ENCODE data around the gene AGPAT1. TPM values are rescaled to one million over a fixed set of nuclear protein-coding genes. Genes with fewer than 3 reads are reported as not detected.

AGPAT1 gene
- total and polyA plus RNA-seq, 2 of the 13 experiments (the other 11 are each of a cell fraction or from before 2014, with no cell fraction given), result 51.3 to 139 TPM

DNA sequence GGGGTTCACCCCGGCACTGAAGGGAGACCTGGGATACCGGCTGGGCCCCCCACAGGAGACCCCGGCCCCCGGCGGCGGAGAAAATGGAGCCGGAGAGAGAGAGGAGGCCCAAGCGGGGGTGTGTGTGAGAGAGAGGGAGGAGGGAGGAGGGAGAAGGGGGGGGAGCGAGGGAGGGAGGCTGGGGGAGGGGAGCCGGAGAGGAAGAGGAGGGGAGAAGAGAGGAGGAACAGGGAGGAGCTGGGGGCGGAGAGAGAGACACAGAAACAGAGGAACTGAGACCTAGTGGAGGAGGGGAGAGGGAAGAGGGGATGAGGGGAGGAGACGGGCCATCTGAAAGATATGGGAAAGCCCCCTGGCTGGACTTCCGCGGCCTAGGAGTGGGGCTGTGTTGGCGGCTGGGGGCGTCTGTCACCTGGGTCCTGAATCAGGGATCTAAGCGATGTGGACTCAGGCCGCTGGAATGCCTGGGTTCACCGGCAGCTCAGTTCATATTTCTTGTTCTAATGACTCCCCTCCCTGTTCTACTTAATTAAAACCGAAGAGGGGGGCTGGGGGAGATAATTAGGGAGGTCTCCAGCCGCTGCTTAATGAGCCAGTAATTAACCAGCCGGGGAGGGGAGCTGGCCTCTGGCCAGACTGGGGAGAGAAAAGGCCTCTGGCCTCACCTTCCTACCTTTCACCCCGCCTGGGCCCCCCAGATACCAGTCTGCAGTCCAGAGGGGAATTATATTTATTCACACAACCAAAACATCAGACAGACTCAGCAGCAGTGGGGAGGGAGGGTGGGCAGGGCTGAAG lies 14.4 kb upstream of the AGPAT1 start, which contains the start of gene PBX2 (continued):
- TF ChIP-seq, protein P1, sequence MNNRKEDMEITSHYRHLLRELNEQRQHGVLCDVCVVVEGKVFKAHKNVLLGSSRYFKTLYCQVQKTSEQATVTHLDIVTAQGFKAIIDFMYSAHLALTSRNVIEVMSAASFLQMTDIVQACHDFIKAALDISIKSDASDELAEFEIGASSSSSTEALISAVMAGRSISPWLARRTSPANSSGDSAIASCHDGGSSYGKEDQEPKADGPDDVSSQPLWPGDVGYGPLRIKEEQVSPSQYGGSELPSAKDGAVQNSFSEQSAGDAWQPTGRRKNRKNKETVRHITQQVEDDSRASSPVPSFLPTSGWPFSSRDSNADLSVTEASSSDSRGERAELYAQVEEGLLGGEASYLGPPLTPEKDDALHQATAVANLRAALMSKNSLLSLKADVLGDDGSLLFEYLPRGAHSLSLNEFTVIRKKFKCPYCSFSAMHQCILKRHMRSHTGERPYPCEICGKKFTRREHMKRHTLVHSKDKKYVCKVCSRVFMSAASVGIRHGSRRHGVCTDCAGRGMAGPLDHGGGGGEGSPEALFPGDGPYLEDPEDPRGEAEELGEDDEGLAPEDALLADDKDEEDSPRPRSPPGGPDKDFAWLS (CRISPR knock-in tag; IDR thresholded peaks at IDR 0.05; ENCODE audit: borderline replicate concordance), result no peak
- TF ChIP-seq SRY (CRISPR knock-in tag; IDR thresholded peaks at IDR 0.05), result no peak
- TF ChIP-seq ZNF230 (CRISPR knock-in tag; IDR thresholded peaks at IDR 0.05), result peak; percentile 39; the same call in 1 of the 2 replicates
- TF ChIP-seq HOXA7 (CRISPR knock-in tag; IDR thresholded peaks at IDR 0.05), result no peak
- TF ChIP-seq, protein P2, sequence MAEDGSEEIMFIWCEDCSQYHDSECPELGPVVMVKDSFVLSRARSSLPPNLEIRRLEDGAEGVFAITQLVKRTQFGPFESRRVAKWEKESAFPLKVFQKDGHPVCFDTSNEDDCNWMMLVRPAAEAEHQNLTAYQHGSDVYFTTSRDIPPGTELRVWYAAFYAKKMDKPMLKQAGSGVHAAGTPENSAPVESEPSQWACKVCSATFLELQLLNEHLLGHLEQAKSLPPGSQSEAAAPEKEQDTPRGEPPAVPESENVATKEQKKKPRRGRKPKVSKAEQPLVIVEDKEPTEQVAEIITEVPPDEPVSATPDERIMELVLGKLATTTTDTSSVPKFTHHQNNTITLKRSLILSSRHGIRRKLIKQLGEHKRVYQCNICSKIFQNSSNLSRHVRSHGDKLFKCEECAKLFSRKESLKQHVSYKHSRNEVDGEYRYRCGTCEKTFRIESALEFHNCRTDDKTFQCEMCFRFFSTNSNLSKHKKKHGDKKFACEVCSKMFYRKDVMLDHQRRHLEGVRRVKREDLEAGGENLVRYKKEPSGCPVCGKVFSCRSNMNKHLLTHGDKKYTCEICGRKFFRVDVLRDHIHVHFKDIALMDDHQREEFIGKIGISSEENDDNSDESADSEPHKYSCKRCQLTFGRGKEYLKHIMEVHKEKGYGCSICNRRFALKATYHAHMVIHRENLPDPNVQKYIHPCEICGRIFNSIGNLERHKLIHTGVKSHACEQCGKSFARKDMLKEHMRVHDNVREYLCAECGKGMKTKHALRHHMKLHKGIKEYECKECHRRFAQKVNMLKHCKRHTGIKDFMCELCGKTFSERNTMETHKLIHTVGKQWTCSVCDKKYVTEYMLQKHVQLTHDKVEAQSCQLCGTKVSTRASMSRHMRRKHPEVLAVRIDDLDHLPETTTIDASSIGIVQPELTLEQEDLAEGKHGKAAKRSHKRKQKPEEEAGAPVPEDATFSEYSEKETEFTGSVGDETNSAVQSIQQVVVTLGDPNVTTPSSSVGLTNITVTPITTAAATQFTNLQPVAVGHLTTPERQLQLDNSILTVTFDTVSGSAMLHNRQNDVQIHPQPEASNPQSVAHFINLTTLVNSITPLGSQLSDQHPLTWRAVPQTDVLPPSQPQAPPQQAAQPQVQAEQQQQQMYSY (CRISPR knock-in tag; IDR thresholded peaks at IDR 0.05), result peak; percentile 85
- TF ChIP-seq ZNF550 (CRISPR knock-in tag; IDR thresholded peaks at IDR 0.05; ENCODE audit: borderline replicate concordance), result no peak
- peak; percentile 96 for TF ChIP-seq SP5 (CRISPR knock-in tag; IDR thresholded peaks at IDR 0.05; ENCODE audit: borderline replicate concordance, low read depth)
- no peak for TF ChIP-seq KAT7 (CRISPR knock-in tag; IDR thresholded peaks at IDR 0.05; ENCODE audit: borderline replicate concordance)
- 0 out of 2 replicates have a peak, but pooled peaks have one; percentile 26 for TF ChIP-seq FOXK2 (IDR thresholded peaks at IDR 0.05)
- TF ChIP-seq ZNF614 (CRISPR knock-in tag; IDR thresholded peaks at IDR 0.05; ENCODE audit: borderline replicate concordance), result no peak; the same call in 1 of the 2 replicates
- 0 out of 2 replicates have a peak, but pooled peaks have one; percentile 11 for TF ChIP-seq ISL2 (CRISPR knock-in tag; IDR thresholded peaks at IDR 0.05)
- TF ChIP-seq, protein P3, sequence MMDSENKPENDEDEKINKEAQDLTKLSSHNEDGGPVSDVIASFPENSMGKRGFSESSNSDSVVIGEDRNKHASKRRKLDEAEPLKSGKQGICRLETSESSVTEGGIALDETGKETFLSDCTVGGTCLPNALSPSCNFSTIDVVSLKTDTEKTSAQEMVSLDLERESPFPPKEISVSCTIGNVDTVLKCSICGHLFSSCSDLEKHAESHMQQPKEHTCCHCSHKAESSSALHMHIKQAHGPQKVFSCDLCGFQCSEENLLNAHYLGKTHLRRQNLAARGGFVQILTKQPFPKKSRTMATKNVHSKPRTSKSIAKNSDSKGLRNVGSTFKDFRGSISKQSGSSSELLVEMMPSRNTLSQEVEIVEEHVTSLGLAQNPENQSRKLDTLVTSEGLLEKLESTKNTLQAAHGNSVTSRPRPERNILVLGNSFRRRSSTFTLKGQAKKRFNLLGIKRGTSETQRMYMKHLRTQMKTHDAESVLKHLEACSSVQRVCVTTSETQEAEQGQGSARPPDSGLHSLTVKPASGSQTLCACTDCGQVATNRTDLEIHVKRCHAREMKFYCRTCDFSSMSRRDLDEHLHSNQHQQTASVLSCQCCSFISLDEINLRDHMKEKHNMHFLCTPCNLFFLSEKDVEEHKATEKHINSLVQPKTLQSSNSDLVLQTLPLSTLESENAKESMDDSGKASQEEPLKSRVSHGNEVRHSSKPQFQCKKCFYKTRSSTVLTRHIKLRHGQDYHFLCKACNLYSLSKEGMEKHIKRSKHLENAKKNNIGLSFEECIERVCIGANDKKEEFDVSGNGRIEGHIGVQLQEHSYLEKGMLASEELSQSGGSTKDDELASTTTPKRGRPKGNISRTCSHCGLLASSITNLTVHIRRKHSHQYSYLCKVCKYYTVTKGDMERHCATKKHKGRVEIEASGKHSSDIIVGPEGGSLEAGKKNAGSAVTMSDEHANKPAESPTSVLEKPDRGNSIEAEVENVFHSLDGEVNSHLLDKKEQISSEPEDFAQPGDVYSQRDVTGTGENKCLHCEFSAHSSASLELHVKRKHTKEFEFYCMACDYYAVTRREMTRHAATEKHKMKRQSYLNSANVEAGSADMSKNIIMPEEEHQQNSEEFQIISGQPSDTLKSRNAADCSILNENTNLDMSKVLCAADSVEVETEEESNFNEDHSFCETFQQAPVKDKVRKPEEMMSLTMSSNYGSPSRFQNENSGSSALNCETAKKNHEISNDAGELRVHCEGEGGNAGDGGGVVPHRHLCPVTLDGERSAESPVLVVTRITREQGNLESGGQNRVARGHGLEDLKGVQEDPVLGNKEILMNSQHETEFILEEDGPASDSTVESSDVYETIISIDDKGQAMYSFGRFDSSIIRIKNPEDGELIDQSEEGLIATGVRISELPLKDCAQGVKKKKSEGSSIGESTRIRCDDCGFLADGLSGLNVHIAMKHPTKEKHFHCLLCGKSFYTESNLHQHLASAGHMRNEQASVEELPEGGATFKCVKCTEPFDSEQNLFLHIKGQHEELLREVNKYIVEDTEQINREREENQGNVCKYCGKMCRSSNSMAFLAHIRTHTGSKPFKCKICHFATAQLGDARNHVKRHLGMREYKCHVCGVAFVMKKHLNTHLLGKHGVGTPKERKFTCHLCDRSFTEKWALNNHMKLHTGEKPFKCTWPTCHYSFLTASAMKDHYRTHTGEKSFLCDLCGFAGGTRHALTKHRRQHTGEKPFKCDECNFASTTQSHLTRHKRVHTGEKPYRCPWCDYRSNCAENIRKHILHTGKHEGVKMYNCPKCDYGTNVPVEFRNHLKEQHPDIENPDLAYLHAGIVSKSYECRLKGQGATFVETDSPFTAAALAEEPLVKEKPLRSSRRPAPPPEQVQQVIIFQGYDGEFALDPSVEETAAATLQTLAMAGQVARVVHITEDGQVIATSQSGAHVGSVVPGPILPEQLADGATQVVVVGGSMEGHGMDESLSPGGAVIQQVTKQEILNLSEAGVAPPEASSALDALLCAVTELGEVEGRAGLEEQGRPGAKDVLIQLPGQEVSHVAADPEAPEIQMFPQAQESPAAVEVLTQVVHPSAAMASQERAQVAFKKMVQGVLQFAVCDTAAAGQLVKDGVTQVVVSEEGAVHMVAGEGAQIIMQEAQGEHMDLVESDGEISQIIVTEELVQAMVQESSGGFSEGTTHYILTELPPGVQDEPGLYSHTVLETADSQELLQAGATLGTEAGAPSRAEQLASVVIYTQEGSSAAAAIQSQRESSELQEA (CRISPR knock-in tag; IDR thresholded peaks at IDR 0.05; ENCODE audit: not compliant biosample characterization), result no peak
- TF ChIP-seq RXRA (CRISPR knock-in tag; IDR thresholded peaks at IDR 0.05), result no peak; the same call in 1 of the 2 replicates
- TF ChIP-seq ZBTB8A (CRISPR knock-in tag; IDR thresholded peaks at IDR 0.05; ENCODE audit: borderline replicate concordance, low read depth), result peak; percentile 44; the same call in 1 of the 2 replicates
